ENCODE measurements around the gene ADAMTSL2.

GRCh38 chr9:133562611-133563290 is 28.2 kb downstream of the ADAMTSL2 start:
- no peak for TF ChIP-seq CTCF (conservative IDR thresholded peaks at IDR 0.05 in 1 of 2, IDR thresholded peaks at IDR 0.05 in 1 of 2; ENCODE audit: low read depth in 1 of 2, low read length in 2 of 2)
- no peak for TF ChIP-seq EZH2 (IDR thresholded peaks at IDR 0.05; ENCODE audit: low read length, missing control alignments)
